CD14-positive monocyte (primary cell): ENCODE measurements around the gene RNF31. TPM values are rescaled to one million over a fixed set of nuclear protein-coding genes. Genes with fewer than 3 reads are reported as not detected.

Source experiments
- DNase-seq, 3 donors: peaks; one replicate each; pipeline ENCODE4 v3.0.0-alpha.2; 2011 to 2022
- H2AFZ ChIP-seq: 2 replicates; pipeline ENCODE4 v1.6.0; 2012; ENCODE audit warnings: mild to moderate bottlenecking, low read depth, low read length, inconsistent platforms; ENCODE audit not compliant: insufficient read depth, poor library complexity, severe bottlenecking
- H3K27ac ChIP-seq, 2 donors: 1 replicate in 1 of 2; 2 replicates in 1 of 2; pipeline ENCODE4 v1.5.1; 2012 to 2013; ENCODE audit warnings: low read length in 2 of 2, control low read depth in 1 of 2, inconsistent platforms in 1 of 2, low read depth in 1 of 2, mild to moderate bottlenecking in 1 of 2
- H3K27me3 ChIP-seq, 2 donors: one replicate each; pipeline versions ENCODE4 v1.6.0 to v1.6.1; 2011 to 2013; ENCODE audit warnings: low read length in 2 of 2; ENCODE audit not compliant: control insufficient read depth in 2 of 2, insufficient read depth in 2 of 2
- H3K36me3 ChIP-seq, 2 donors: replicated peaks in 1 of 2; 1 replicate in 1 of 2; 2 replicates in 1 of 2; pipeline versions ENCODE4 v1.5.1 to v1.6.1; 2012 to 2013; ENCODE audit warnings: low read length in 2 of 2, control low read depth in 1 of 2, inconsistent platforms in 1 of 2, mild to moderate bottlenecking in 1 of 2; ENCODE audit not compliant: insufficient read depth in 2 of 2, control insufficient read depth in 1 of 2
- H3K4me1 ChIP-seq, 2 donors: 1 replicate in 1 of 2; 2 replicates in 1 of 2; pipeline versions ENCODE4 v1.5.1 to v1.6.1; 2012 to 2013; ENCODE audit warnings: low read length in 2 of 2, control low read depth in 1 of 2, inconsistent platforms in 1 of 2, mild to moderate bottlenecking in 1 of 2, moderate library complexity in 1 of 2; ENCODE audit not compliant: insufficient read depth in 2 of 2, control insufficient read depth in 1 of 2
- H3K4me2 ChIP-seq: replicated peaks from 2 replicates; pipeline ENCODE3; 2012; ENCODE audit warnings: low read length, moderate library complexity, mild to moderate bottlenecking; ENCODE audit not compliant: poor library complexity, severe bottlenecking; ENCODE audit errors: extremely low read depth
- H3K4me3 ChIP-seq, 3 experiments: fragments of 200-600 bp in 1 of 3; sonication (generic) in 1 of 3; replicated peaks in 1 of 3; 1 replicate in 2 of 3; 2 replicates in 1 of 3; pipeline ENCODE4 v1.5.1; 2011 to 2013; ENCODE audit warnings: low read length in 3 of 3, mild to moderate bottlenecking in 3 of 3, control low read depth in 2 of 3, low read depth in 2 of 3, inconsistent platforms in 1 of 3, moderate library complexity in 1 of 3
- H3K79me2 ChIP-seq: 2 replicates; pipeline ENCODE4 v1.6.0; 2012; ENCODE audit warnings: mild to moderate bottlenecking, control low read depth, inconsistent platforms, low read length, moderate library complexity; ENCODE audit not compliant: insufficient read depth
- H3K9ac ChIP-seq: 2 replicates; pipeline ENCODE4 v1.6.0; 2017; ENCODE audit warnings: low read length, mild to moderate bottlenecking; ENCODE audit not compliant: insufficient read depth, poor library complexity, severe bottlenecking
- H3K9me3 ChIP-seq, 2 donors: replicated peaks in 1 of 2; 1 replicate in 1 of 2; 2 replicates in 1 of 2; pipeline versions ENCODE4 v1.5.1 to v1.6.1; 2012 to 2013; ENCODE audit warnings: low read length in 2 of 2, control low read depth in 1 of 2; ENCODE audit not compliant: control insufficient read depth in 1 of 2, insufficient read depth in 1 of 2
- H4K20me1 ChIP-seq: 2 replicates; pipeline ENCODE4 v1.6.0; 2012; ENCODE audit warnings: mild to moderate bottlenecking, low read length, control low read depth, moderate library complexity; ENCODE audit not compliant: insufficient read depth
- H3K27ac Mint-ChIP-seq, 7 donors: one replicate each; pipeline ENCODE4 v1.8.0; 2020; ENCODE audit warnings: mild to moderate bottlenecking in 7 of 7, mixed read lengths in 7 of 7, moderate library complexity in 6 of 7, inconsistent platforms in 2 of 7
- H3K27me3 Mint-ChIP-seq, 3 donors: one replicate each; pipeline ENCODE4 v1.8.0; 2021 to 2022; ENCODE audit warnings: low read depth in 3 of 3, mild to moderate bottlenecking in 3 of 3, mixed read lengths in 3 of 3, moderate library complexity in 3 of 3, inconsistent platforms in 1 of 3
- H3K36me3 Mint-ChIP-seq, 2 donors: one replicate each; pipeline ENCODE4 v1.8.0; 2020; ENCODE audit warnings: mixed read lengths in 2 of 2, inconsistent platforms in 1 of 2, mild to moderate bottlenecking in 1 of 2
- H3K4me1 Mint-ChIP-seq: one replicate; pipeline ENCODE4 v1.8.0; 2020; ENCODE audit warnings: mild to moderate bottlenecking, mixed read lengths
- H3K4me3 Mint-ChIP-seq, 2 donors: one replicate each; pipeline ENCODE4 v1.8.0; 2020; ENCODE audit warnings: mild to moderate bottlenecking in 2 of 2, mixed read lengths in 2 of 2, moderate library complexity in 1 of 2
- H3K9me3 Mint-ChIP-seq, 7 donors: one replicate each; pipeline ENCODE4 v1.8.0; 2020 to 2022; ENCODE audit warnings: mixed read lengths in 7 of 7, mild to moderate bottlenecking in 6 of 7, moderate library complexity in 6 of 7, inconsistent platforms in 2 of 7
- WGBS: methylation state at CpG from one replicate; pipeline ENCODE4 v1.1.5; 2013; ENCODE audit warnings: missing lambda C conversion rate; ENCODE audit not compliant: insufficient coverage; 5-methylcytosine and 5-hydroxymethylcytosine counted together
- intact Hi-C, 2 donors: fragments of 100-400 bp; cut with micrococcal nuclease; formaldehyde crosslinking; loops; one replicate each; pipeline versions ENCODE4 v1.15.0 to v1.15.1; 2023
- polyA plus RNA-seq, 3 donors: library from polyadenylated mRNA; depleted of rRNA in 1 of 3; unstranded in 2 of 3; stranded (reverse) in 1 of 3; fragments of 300-500 nt in 2 of 3; fragments of >200 nt in 1 of 3; fragmentation: Illumina TruSeq in 2 of 3; gene quantifications; 1 replicate in 2 of 3; 2 replicates in 1 of 3; pipeline ENCODE4 v1.2.3, GENCODE V29; 2012 to 2021
- TF ChIP-seq, protein P1 (sequence below): fragments of 200-600 bp; IDR thresholded peaks from one replicate; pipeline ENCODE4 v1.8.0; 2022; ENCODE audit warnings: antibody characterized with exemption, mild to moderate bottlenecking

RNF31 gene
- polyA plus RNA-seq, 3 donors: 30.7 to 63.2 (median 36.8) TPM

DNA sequence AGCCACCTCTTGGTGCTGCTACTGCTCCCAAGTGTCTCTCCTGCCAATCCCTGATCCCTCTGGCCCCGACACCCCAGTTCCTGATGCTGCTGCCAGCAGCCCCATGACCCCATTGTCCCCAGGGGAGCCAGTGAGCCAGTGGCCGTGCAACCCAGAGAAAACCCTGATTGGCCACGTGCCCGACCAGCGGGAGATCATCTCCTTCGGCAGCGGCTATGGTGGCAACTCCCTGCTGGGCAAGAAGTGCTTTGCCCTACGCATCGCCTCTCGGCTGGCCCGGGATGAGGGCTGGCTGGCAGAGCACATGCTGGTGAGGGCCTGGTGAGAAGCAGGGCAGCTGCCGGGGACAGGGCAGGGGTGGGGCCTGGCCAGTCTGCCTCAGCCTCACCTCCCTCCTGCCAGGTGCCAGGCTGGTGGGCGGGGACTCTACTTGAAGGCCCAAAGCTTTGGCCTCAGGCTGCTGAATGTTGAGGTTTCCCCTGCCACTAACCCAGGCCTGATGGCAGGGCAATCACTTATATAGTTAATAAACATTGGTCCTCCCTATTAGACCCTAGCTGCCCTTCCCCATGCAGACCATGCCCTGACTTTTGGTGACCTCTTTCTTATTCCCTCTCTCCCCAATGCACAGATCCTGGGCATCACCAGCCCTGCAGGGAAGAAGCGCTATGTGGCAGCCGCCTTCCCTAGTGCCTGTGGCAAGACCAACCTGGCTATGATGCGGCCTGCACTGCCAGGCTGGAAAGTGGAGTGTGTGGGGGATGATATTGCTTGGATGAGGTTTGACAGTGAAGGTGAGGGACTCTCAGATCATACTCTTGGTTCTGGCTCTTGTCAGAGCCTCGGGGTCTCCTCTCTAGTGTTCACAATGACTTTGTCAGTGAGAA is 48.1 kb upstream of the RNF31 start:
- Histone ChIP-seq H3K27me3 (no peaks in the 10 kb centered on the region), H3K4me3 (peak overlapping the region in 1 of 3 experiments; percentile 9), H3K36me3 (peaks cover 40 to 65% of the 10 kb centered on the region in 2 donors), H3K9me3 (no peaks in the 10 kb centered on the region), H3K27ac (peak overlapping the region; percentile 61 to 76), H3K79me2 (peaks cover 34% of the 10 kb centered on the region), H2AFZ (no peak overlapping the region), H3K4me2 (no peak overlapping the region), H3K4me1 (peaks cover 36 to 45% of the 10 kb centered on the region in 2 donors), H3K9ac (peak overlapping the region; percentile 6), H4K20me1 (peaks cover 20% of the 10 kb centered on the region)
- Mint-ChIP-seq H3K4me3 (no peak overlapping the region), H3K27ac (peak overlapping the region in 6 of 7 donors; percentile 50 to 88 (median 78)), H3K27me3 (peaks cover 0 to 3% (median 2%) of the 10 kb centered on the region in 3 donors), H3K9me3 (peaks cover 0 to 6% (median 1%) of the 10 kb centered on the region in 7 donors), H3K4me1 (peaks cover 38% of the 10 kb centered on the region), H3K36me3 (peaks cover 50 to 65% of the 10 kb centered on the region in 2 donors)
- no peak for DNase-seq
- intact Hi-C loops: no loop called here
- 96% methylated on average over 15 of the region's 17 CpGs for WGBS
- TF ChIP-seq, protein P1, sequence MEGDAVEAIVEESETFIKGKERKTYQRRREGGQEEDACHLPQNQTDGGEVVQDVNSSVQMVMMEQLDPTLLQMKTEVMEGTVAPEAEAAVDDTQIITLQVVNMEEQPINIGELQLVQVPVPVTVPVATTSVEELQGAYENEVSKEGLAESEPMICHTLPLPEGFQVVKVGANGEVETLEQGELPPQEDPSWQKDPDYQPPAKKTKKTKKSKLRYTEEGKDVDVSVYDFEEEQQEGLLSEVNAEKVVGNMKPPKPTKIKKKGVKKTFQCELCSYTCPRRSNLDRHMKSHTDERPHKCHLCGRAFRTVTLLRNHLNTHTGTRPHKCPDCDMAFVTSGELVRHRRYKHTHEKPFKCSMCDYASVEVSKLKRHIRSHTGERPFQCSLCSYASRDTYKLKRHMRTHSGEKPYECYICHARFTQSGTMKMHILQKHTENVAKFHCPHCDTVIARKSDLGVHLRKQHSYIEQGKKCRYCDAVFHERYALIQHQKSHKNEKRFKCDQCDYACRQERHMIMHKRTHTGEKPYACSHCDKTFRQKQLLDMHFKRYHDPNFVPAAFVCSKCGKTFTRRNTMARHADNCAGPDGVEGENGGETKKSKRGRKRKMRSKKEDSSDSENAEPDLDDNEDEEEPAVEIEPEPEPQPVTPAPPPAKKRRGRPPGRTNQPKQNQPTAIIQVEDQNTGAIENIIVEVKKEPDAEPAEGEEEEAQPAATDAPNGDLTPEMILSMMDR: no peak

DNA sequence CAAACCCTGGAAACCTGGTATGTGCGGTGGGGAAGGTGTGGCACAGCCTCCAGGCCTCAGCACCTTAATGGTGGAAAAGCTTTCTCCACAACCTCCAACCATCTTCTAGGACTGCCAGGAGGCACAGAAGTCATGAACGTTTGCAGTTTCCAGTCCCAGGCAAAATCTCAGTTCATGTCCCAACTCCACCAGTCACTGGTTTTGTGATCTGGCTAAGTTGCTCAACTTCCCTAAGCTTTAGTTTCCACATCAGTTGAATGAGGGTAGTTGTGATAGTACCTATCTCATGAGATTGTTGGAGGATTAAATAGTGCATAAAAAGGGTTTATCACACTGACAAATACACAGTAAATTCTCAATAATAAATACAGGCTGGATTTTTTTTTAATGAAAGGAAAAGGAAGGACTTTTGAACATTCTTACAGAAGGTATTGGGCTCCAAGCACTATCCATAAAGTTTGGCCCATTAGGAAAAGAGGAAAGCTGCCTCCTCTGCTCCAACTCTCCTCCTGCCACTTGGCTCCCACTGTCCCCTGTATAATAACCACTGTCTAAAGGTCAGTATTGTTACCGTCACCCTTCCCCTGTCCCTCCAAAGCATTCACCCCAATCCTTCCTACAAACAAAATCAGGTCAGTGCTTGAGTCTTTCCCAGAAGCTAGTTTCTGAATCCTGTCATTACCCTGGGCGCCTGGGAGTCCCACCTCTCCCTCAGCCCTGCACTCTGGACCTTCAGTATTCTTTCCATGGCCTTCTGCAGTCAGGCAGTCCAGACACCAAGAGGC is 46.9 kb upstream of the RNF31 start:
- Mint-ChIP-seq H3K9me3 (peaks cover 0 to 7% (median 2%) of the 10 kb centered on the region in 7 donors), H3K27ac (peak overlapping the region in 6 of 7 donors; percentile 74 to 89 (median 84)), H3K4me1 (peaks cover 32% of the 10 kb centered on the region), H3K4me3 (no peak overlapping the region), H3K27me3 (peaks cover 0 to 3% (median under 1%) of the 10 kb centered on the region in 3 donors), H3K36me3 (peaks cover 60 to 77% of the 10 kb centered on the region in 2 donors)
- Histone ChIP-seq H4K20me1 (peaks cover 19% of the 10 kb centered on the region), H3K27me3 (no peaks in the 10 kb centered on the region), H3K36me3 (peaks cover 41 to 77% of the 10 kb centered on the region in 2 donors), H3K9ac (no peak overlapping the region), H3K9me3 (no peaks in the 10 kb centered on the region), H3K27ac (peak overlapping the region; percentile 61 to 76), H3K79me2 (peaks cover 22% of the 10 kb centered on the region), H2AFZ (peak overlapping the region; percentile 12), H3K4me2 (peak overlapping the region; percentile 30), H3K4me3 (peak overlapping the region in 1 of 3 experiments; percentile 9), H3K4me1 (peaks cover 29 to 33% of the 10 kb centered on the region in 2 donors)
- 100% methylated on average over 2 of the region's 4 CpGs for WGBS
- intact Hi-C loops: loop anchor here in 1 of 2 donors (10.0 kb wide), 1 partner anchor 116 kb away; the partner anchor contains the start of gene DHRS4L2
- TF ChIP-seq, protein P1: no peak
- peak in 2 of 3 donors; percentile 34 to 43 for DNase-seq
